ENCODE measurements around the gene PLXNA2.

GRCh38 chr1:208270651-208271141, 26.5 kb upstream of the PLXNA2 start:
- TF ChIP-seq POLR2A (IDR thresholded peaks at IDR 0.05; ENCODE audit: low read length) (no peak), RFX5 (IDR thresholded peaks at IDR 0.05) (no peak), CTCF (IDR thresholded peaks at IDR 0.05) (no peak), HDAC2 (IDR thresholded peaks at IDR 0.05) (no peak), RAD21 (conservative IDR thresholded peaks at IDR 0.05 in 1 of 2, IDR thresholded peaks at IDR 0.05 in 1 of 2) (no peak), MAX (IDR thresholded peaks at IDR 0.05) (no peak), CEBPB (IDR thresholded peaks at IDR 0.05) (no peak), ESRRA (IDR thresholded peaks at IDR 0.05; ENCODE audit: borderline replicate concordance, low read length) (no peak), REST (IDR thresholded peaks at IDR 0.05) (no peak), JUN (IDR thresholded peaks at IDR 0.05) (no peak), EP300 (IDR thresholded peaks at IDR 0.05) (no peak), MAZ (IDR thresholded peaks at IDR 0.05; ENCODE audit: borderline replicate concordance, low read depth, low read length) (no peak), NFE2L2 (conservative IDR thresholded peaks at IDR 0.05; ENCODE audit: low read length) (no peak)
